ENCODE data around the gene FSTL4.

DNA sequence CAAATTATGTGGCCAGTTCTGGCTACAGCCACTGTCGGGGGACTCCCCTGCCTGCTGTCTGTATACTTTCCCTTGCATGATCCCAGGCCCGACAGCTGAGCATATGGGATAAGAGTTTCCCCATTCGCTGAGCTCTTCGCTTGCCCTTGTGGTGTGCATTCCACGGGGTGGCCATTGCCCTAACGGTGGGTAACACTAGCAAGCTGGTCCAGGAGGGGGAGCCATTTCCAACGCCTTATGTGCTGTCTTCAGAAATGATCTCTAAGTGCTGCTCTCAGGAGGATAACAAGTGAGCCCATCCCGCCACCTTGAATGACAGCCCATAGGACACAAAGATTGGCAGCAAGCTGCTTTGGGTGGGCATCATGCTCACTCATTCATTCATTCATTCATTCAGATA is 190.9 kb downstream of the FSTL4 start:
- TF ChIP-seq RARB (CRISPR knock-in tag; IDR thresholded peaks at IDR 0.05) (no peak), TOX (CRISPR knock-in tag; IDR thresholded peaks at IDR 0.05; ENCODE audit: borderline replicate concordance) (no peak), ARNTL (CRISPR knock-in tag; IDR thresholded peaks at IDR 0.05; ENCODE audit: borderline replicate concordance, low read depth) (no peak)
- TF ChIP-seq, protein P1, sequence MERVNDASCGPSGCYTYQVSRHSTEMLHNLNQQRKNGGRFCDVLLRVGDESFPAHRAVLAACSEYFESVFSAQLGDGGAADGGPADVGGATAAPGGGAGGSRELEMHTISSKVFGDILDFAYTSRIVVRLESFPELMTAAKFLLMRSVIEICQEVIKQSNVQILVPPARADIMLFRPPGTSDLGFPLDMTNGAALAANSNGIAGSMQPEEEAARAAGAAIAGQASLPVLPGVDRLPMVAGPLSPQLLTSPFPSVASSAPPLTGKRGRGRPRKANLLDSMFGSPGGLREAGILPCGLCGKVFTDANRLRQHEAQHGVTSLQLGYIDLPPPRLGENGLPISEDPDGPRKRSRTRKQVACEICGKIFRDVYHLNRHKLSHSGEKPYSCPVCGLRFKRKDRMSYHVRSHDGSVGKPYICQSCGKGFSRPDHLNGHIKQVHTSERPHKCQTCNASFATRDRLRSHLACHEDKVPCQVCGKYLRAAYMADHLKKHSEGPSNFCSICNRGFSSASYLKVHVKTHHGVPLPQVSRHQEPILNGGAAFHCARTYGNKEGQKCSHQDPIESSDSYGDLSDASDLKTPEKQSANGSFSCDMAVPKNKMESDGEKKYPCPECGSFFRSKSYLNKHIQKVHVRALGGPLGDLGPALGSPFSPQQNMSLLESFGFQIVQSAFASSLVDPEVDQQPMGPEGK (CRISPR knock-in tag; IDR thresholded peaks at IDR 0.05; ENCODE audit: borderline replicate concordance), result no peak
